Measurements from ENCODE around the gene PRKN. TPM values are rescaled to one million over a fixed set of nuclear protein-coding genes. Genes with fewer than 3 reads are reported as not detected.

PRKN gene
- total RNA-seq, 1 experiment from 2014 or later: 2.0 TPM

DNA sequence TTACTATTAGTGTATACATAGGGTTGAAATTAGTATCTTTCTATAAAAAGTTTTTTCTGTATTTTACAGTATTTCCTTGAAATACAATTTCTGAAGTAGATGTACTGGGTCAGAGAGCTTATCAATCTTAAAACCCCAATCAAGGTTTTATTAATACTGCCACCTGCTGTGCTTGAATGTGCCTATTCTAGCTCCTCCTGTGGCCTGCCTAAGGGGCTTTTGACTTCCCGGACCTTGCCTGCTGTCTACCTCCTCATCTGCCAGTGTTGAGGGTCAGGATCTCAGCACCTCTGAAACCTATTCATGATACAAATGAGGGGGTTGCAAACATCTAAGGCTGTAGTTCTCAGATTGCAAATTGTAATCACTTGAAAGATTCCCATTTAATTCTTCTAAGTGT lies 9.4 kb upstream of the PRKN start:
- Histone ChIP-seq H3K4me1 (ENCODE audit: insufficient read depth, low read length) (no peaks in the 10 kb centered on the region; the same call in 1 of the 2 replicates), H4K8ac (replicated peaks; ENCODE audit: insufficient read length, low read depth, low read length) (no peak overlapping the region), H3T11ph (ENCODE audit: low read length) (no peak overlapping the region), H3K79me1 (ENCODE audit: insufficient read depth, low read depth, low read length, poor library complexity, severe bottlenecking) (no peaks in the 10 kb centered on the region), H2BK5ac (ENCODE audit: insufficient read length, low read length) (no peak overlapping the region), H2BK12ac (ENCODE audit: insufficient read length, low read depth, low read length) (no peak overlapping the region), H3K27ac (ENCODE audit: insufficient read length, low read depth, low read length) (no peak overlapping the region), H3K79me2 (ENCODE audit: insufficient read depth, low read length) (no peaks in the 10 kb centered on the region), H4K5ac (ENCODE audit: insufficient read length, low read depth, low read length) (no peak overlapping the region), H2BK120ac (ENCODE audit: low read depth, low read length, poor library complexity, severe bottlenecking) (no peak overlapping the region), H2BK15ac (ENCODE audit: low read depth, low read length) (no peak overlapping the region), H3K27me3 (ENCODE audit: insufficient read depth, low read length) (no peaks in the 10 kb centered on the region), H4K20me1 (ENCODE audit: control insufficient read depth, insufficient read depth, insufficient read length) (no peaks in the 10 kb centered on the region), H2AFZ (ENCODE audit: low read length) (no peak overlapping the region), H3K4ac (ENCODE audit: low read depth, low read length) (no peak overlapping the region), H3K14ac (ENCODE audit: insufficient read depth, low read length) (no peak overlapping the region), H2AK5ac (ENCODE audit: insufficient read length, low read length) (no peak overlapping the region), H3K23ac (ENCODE audit: insufficient read length, low read depth, low read length) (no peak overlapping the region), H3K9me3 (ENCODE audit: control insufficient read depth, low read depth, low read length) (no peaks in the 10 kb centered on the region), H3K18ac (ENCODE audit: insufficient read length, low read depth, low read length) (no peak overlapping the region), H3K56ac (ENCODE audit: insufficient read length, low read depth, low read length) (no peak overlapping the region), H3K4me2 (ENCODE audit: insufficient read depth, insufficient read length, low read length) (no peak overlapping the region), H3K9ac (ENCODE audit: extremely low read depth, insufficient read length, low read length) (no peak overlapping the region), H2BK20ac (ENCODE audit: low read depth, low read length, poor library complexity, severe bottlenecking) (no peak overlapping the region), H3K23me2 (ENCODE audit: insufficient read length, low read depth, low read length, poor library complexity, severe bottlenecking) (no peaks in the 10 kb centered on the region), H4K91ac (ENCODE audit: insufficient read length, low read depth, low read length) (no peak overlapping the region)
- Mint-ChIP-seq H3K27ac (peak overlapping the region in 1 of 3 experiments; percentile 36; a peak in 1 of 7 replicates), H3K27me3 (ENCODE audit: low read depth) (peaks cover 3% of the 10 kb centered on the region; the same call in 1 of the 2 replicates), H3K4me3 (no peak overlapping the region), H3K4me1 (peaks cover 10 to 12% of the 10 kb centered on the region in 2 experiments), H3K9me3 (peaks cover 0 to 2% of the 10 kb centered on the region in 2 experiments; a peak in 3 of 5 replicates), H3K36me3 (ENCODE audit: insufficient read depth in 1 of 3, low read depth in 3 of 3) (no peaks in the 10 kb centered on the region)
- WGBS (ENCODE audit: extremely low coverage, insufficient read length, low lambda C conversion rate): no CpG with 5 or more reads among the region's 1 CpG
- TF ChIP-seq, protein P1, sequence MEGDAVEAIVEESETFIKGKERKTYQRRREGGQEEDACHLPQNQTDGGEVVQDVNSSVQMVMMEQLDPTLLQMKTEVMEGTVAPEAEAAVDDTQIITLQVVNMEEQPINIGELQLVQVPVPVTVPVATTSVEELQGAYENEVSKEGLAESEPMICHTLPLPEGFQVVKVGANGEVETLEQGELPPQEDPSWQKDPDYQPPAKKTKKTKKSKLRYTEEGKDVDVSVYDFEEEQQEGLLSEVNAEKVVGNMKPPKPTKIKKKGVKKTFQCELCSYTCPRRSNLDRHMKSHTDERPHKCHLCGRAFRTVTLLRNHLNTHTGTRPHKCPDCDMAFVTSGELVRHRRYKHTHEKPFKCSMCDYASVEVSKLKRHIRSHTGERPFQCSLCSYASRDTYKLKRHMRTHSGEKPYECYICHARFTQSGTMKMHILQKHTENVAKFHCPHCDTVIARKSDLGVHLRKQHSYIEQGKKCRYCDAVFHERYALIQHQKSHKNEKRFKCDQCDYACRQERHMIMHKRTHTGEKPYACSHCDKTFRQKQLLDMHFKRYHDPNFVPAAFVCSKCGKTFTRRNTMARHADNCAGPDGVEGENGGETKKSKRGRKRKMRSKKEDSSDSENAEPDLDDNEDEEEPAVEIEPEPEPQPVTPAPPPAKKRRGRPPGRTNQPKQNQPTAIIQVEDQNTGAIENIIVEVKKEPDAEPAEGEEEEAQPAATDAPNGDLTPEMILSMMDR (conservative IDR thresholded peaks at IDR 0.05): no peak
- DNase-seq: no peak
